ENCODE data around the gene PLCD3. TPM values are rescaled to one million over a fixed set of nuclear protein-coding genes. Genes with fewer than 3 reads are reported as not detected.

PLCD3 gene
- total and polyA plus RNA-seq, 2 of the 13 experiments (the other 11 are each of a cell fraction or from before 2014, with no cell fraction given), result 11.3 to 39.1 TPM

DNA sequence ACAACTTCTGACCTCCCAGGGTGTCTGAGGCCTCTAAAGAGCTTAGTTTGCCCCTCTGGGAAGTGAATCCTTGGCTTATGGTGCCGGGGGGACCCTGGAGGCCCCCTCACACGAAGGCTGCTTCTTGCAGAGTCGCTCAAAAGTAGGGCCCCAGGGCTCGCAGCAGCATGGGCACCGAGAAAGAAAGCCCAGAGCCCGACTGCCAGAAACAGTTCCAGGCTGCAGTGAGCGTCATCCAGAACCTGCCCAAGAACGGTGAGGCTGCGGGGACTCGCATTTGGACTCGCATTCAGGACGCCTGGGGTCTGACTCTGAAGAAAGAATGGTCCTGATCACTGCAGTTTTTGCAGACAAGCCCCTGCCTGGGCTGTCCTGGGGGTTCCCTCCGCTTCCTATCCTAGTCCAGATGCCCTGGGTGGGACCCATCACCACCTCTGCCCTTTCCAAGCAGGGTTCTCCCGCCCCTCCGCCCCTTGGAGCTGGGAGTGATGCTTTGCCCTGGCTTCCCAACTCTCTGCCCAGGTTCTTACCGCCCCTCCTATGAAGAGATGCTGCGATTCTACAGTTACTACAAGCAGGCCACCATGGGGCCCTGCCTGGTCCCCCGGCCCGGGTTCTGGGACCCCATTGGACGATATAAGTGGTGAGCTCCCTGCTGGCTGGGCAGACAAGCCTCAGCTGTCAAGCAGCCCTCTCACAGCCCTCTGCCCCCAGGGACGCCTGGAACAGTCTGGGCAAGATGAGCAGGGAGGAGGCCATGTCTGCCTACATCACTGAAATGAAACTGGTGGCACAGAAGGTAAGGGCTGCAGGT is 3.9 kb upstream of the PLCD3 start (continued):
- TF ChIP-seq KLF13 (CRISPR knock-in tag; IDR thresholded peaks at IDR 0.05), result 0 out of 2 replicates have a peak, but pooled peaks have one; percentile 31
- TF ChIP-seq ZNF546 (CRISPR knock-in tag; conservative IDR thresholded peaks at IDR 0.05), result 0 out of 2 replicates have a peak, but pooled peaks have one; percentile 22
- TF ChIP-seq KLF6 (CRISPR knock-in tag; IDR thresholded peaks at IDR 0.05), result no peak
- TF ChIP-seq CTCF (CRISPR knock-in tag; IDR thresholded peaks at IDR 0.05), result no peak
- TF ChIP-seq ZNF234 (CRISPR knock-in tag; conservative IDR thresholded peaks at IDR 0.05), result no peak
- 0 out of 2 replicates have a peak, but pooled peaks have one; percentile 9 for TF ChIP-seq POLR2G (IDR thresholded peaks at IDR 0.05; ENCODE audit: low read depth, low read length)
- TF ChIP-seq AGO2 (optimal IDR thresholded peaks at IDR 0.05; ENCODE audit: low read depth, low read length), result peak; percentile 56
- TF ChIP-seq WIZ (CRISPR knock-in tag; IDR thresholded peaks at IDR 0.05), result peak; percentile 63
- TF ChIP-seq ZNF776 (CRISPR knock-in tag; IDR thresholded peaks at IDR 0.05), result peak; percentile 0; the same call in 1 of the 2 replicates
- no peak for TF ChIP-seq ZNF746 (CRISPR knock-in tag; IDR thresholded peaks at IDR 0.05)
- no peak for TF ChIP-seq ZNF10 (CRISPR knock-in tag; IDR thresholded peaks at IDR 0.05; ENCODE audit: borderline replicate concordance, low read depth)
- no peak for TF ChIP-seq SCMH1 (CRISPR knock-in tag; IDR thresholded peaks at IDR 0.05; ENCODE audit: borderline replicate concordance)
- TF ChIP-seq HHEX (CRISPR knock-in tag; IDR thresholded peaks at IDR 0.05), result no peak
- no peak for TF ChIP-seq MATR3 (CRISPR knock-in tag; IDR thresholded peaks at IDR 0.05)
- no peak for TF ChIP-seq ZBTB4 (CRISPR knock-in tag; IDR thresholded peaks at IDR 0.05; ENCODE audit: borderline replicate concordance)
- TF ChIP-seq TGIF2 (CRISPR knock-in tag; IDR thresholded peaks at IDR 0.05), result no peak
- TF ChIP-seq ZNF576 (CRISPR knock-in tag; IDR thresholded peaks at IDR 0.05), result no peak
- no peak for TF ChIP-seq ZNF329 (CRISPR knock-in tag; IDR thresholded peaks at IDR 0.05; ENCODE audit: low read depth)
- TF ChIP-seq, protein P1, sequence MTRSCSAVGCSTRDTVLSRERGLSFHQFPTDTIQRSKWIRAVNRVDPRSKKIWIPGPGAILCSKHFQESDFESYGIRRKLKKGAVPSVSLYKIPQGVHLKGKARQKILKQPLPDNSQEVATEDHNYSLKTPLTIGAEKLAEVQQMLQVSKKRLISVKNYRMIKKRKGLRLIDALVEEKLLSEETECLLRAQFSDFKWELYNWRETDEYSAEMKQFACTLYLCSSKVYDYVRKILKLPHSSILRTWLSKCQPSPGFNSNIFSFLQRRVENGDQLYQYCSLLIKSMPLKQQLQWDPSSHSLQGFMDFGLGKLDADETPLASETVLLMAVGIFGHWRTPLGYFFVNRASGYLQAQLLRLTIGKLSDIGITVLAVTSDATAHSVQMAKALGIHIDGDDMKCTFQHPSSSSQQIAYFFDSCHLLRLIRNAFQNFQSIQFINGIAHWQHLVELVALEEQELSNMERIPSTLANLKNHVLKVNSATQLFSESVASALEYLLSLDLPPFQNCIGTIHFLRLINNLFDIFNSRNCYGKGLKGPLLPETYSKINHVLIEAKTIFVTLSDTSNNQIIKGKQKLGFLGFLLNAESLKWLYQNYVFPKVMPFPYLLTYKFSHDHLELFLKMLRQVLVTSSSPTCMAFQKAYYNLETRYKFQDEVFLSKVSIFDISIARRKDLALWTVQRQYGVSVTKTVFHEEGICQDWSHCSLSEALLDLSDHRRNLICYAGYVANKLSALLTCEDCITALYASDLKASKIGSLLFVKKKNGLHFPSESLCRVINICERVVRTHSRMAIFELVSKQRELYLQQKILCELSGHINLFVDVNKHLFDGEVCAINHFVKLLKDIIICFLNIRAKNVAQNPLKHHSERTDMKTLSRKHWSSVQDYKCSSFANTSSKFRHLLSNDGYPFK (CRISPR knock-in tag; IDR thresholded peaks at IDR 0.05; ENCODE audit: borderline replicate concordance), result no peak
- no peak for TF ChIP-seq POLR2A (IDR thresholded peaks at IDR 0.05; ENCODE audit: insufficient read depth in 1 of 2, low read depth in 2 of 2, low read length in 2 of 2)
- TF ChIP-seq CHCHD3 (CRISPR knock-in tag; IDR thresholded peaks at IDR 0.05), result no peak
